HG03521 (cell line): ENCODE measurements around the gene C19orf73.
A peak's percentile ranks its signal among the peaks of the same experiment; 100 is the strongest.
"Not testable (repeated sequence)": the region's sequence is repeated elsewhere in the genome, so short reads cannot be mapped to it uniquely, and the experiment has no call there.

Experiments used
- ATAC-seq: cut with Tn5 transposase; IDR thresholded peaks from one replicate; pipeline ENCODE4 v1.9.1; 2021; ENCODE audit warnings: mild to moderate bottlenecking, moderate library complexity; ENCODE audit not compliant: unreplicated experiment

C19orf73 gene

DNA sequence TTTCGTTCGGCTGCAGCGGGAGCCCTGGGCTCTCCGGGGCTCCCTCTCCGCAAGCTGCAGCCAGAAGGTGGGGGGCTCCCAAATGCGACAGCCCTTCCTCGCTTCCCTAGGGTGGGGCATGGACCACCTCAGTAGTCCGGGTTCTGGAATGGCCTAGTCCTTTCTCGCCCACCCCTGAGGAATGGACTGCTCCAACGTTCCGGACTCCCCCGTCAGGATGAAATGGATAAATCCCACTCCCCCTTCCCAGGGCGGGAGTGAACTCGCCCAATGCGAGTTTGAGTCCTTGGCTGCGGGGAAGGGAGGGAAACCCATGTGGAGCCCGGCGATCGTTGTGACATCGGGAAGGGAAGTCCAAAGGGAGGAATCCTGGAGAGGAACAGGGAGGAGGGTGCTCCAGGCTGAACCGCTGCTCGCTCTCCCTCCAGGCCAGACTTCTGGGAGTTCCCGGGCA is 30.7 kb upstream of the C19orf73 start:
- no peak for ATAC-seq

GRCh38 chr19:49148784-49149651 is 30.1 kb upstream of the C19orf73 start:
- ATAC-seq: no peak

DNA sequence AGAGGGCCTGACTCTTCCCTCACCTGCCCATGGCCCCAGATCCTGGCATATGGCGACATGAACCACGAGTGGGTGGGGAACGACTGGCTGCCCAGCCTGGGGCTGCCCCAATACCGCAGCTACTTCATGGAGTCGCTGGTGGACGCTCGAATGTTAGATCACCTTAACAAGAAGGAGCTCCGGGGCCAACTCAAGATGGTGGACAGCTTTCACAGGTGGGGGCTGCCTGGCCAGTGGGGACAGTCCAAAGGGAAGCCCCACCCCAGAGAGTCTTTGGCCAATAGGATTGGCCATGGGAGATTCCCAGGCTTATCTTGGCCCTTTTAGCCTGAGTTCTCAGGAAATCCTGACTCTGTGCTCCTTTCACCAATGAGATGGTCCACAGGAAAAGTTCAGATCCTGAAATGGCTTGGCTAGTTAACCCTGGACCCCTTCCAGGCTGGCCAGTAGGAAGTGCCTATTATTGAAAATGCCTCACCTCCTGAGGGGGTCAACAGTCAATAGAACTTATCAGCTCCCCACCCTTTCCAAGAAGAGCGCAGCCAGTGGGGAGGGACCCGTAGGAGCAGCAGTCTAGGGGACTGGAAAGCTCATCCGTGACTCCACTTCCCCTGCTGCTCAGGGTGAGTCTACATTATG is 29.2 kb upstream of the C19orf73 start:
- ATAC-seq: no peak

GRCh38 chr19:49146408-49146770 is 27.4 kb upstream of the C19orf73 start:
- not testable (repeated sequence) for ATAC-seq

DNA sequence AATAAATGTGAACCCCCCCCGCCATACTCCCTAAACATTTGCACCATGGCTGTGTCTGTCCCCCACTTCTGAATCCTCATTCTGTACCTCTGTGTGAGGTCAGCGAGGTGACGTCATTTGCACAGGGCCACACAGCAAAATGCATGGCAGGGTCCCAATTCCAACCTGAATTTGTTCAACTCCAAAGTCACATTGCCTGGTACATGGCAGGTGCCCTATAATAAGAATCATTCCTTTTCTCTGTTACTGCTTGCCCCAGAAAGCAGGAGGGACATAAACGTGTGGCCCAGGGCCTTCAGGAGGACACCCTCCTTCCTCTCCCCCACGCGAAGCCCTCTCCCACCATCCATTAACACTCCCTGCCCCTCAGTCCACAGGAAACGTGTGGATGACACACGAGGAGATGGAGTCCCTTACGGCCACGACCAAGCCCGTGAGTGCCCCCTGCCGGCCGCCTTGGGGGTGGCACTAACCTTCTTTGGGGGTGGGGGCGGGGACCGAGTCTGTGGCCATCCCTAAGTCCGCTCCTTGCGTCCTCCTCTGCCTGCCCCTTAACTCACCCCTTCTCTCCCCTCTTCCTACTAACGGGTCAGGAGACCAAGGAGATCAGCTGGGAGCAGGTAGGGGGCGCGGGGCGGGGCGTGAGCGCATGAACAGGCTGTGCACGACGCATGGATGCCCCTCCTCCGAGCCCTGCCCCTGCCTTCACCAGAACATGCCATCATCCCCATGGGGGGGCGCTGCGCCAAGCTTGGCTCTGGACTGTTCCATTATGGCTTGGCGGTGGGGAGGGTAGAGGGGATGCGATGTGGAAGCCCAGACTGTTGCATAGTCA is 26.8 kb upstream of the C19orf73 start:
- ATAC-seq: no peak

- no peak for ATAC-seq
These were observed 24.0 kb upstream of the C19orf73 start for GRCh38 chr19:49142866-49143335.

GRCh38 chr19:49141352-49141751 is 22.4 kb upstream of the C19orf73 start:
- ATAC-seq: no peak

- no peak for ATAC-seq
These were observed 22.0 kb upstream of the C19orf73 start for GRCh38 chr19:49140951-49141350.

DNA sequence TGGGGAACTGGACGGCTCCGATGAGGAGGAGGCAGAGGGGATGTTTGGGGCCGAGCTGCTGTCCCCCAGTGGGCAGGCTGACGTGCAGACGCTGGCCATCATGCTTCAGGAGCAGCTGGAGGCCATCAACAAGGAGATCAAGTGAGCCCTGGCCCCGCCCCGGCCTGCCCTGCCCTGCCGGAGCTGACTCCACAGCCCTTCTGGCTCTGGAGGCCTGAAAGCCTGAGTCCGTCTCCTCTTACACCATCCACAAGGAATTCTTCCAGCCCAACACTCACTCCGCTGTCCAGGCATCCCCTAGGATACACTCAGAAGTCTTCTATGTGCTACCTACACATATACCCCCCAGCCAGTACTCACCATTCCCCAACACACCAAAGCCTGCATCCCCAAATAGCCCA is 17.8 kb upstream of the C19orf73 start:
- ATAC-seq: no peak

DNA sequence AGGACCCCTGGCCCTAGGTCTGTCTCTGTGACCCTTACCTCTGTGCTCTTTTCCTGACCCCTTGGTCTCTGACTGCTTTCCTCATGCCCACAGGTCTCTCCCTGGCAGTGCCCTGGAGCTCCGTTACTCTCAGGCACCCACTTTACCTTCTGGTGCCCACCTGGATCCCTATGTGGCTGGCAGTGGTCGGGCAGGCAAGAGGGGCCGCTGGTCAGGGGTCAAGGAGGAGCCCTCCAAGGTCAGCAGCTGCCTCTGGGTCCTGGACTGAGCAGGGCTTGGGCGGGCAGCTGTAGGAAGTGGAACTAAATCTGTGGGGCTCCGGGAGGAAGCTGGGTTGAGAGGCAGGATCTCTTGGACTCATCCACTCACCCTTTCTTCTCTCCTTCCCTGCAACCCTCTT is 16.7 kb upstream of the C19orf73 start:
- ATAC-seq: no peak

GRCh38 chr19:49133621-49134454 is 14.9 kb upstream of the C19orf73 start:
- no peak for ATAC-seq

- ATAC-seq: no peak
These were observed 14.1 kb upstream of the C19orf73 start for GRCh38 chr19:49132974-49133609.

GRCh38 chr19:49130325-49130724 is 11.4 kb upstream of the C19orf73 start:
- ATAC-seq: no peak

- ATAC-seq: no peak
These were observed 10.3 kb upstream of the C19orf73 start for GRCh38 chr19:49129238-49129583.

- ATAC-seq: no peak
These were observed 9.7 kb upstream of the C19orf73 start for GRCh38 chr19:49128545-49129237.

DNA sequence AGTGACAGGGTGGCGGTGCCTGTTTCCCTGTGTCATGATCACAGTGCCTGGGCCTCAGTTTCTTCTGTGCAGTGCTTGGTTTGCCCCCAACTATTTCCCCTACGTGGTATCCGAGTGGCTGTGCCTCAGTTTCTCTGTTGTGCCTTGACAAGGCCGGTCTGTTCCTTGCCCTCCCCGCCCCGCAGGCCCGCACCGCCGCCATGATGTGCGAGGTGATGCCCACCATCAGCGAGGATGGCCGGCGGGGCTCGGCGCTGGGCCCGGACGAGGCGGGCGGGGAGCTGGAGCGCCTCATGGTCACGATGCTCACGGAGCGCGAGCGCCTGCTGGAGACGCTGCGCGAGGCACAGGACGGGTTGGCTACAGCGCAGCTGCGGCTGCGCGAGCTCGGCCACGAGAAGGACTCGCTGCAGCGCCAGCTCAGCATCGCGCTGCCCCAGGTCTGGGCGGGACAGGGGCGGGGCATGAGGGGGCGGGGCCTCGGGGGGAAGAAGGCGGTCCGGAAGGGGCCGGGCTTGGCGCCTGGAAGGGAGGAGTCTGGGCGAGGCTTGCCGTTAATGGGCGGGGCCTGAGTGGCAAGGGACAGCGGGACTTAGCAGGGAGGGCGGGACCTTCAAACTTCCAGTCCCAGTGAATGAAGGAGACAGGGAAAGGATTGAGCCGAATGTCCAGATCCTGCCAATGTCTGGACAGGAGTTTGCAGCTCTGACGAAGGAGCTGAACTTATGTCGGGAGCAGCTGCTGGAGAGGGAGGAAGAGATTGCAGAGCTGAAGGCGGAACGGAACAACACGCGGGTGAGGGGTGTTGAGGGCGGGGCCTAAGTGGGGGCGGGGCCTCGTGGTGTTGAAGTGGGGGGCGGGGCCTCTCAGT is 9.0 kb upstream of the C19orf73 start:
- ATAC-seq: peak; percentile 81

- ATAC-seq: not testable (repeated sequence)
These were observed 8.3 kb upstream of the C19orf73 start for GRCh38 chr19:49127225-49127624.

- ATAC-seq: no peak
These were observed 7.6 kb upstream of the C19orf73 start for GRCh38 chr19:49126575-49126974.
